SK-N-SH treated with all-trans-retinoic acid at 6 μM for 48 hours (cell line): ENCODE results near the gene DTNA.

ENCODE experiments used
- ATAC-seq: fragments of 200-7000 bp; cut with Tn5 transposase; 3 replicates; pipeline ENCODE4 v1.9.1; 2020; ENCODE audit warnings: mild to moderate bottlenecking, moderate library complexity
- ARNTL ChIP-seq: fragments of 450-650 bp; formaldehyde crosslinking; IDR thresholded peaks from 2 replicates; pipeline ENCODE4 v1.5.0; 2020; ENCODE audit warnings: low read depth, mild to moderate bottlenecking, moderate library complexity, borderline replicate concordance
- BACH2 ChIP-seq: fragments of 250-450 bp; sonication (Bioruptor Pico); IDR thresholded peaks from 2 replicates; pipeline ENCODE4 v1.9.0; 2021; ENCODE audit warnings: mild to moderate bottlenecking, borderline replicate concordance
- CREB5 ChIP-seq: fragments of 250-450 bp; sonication (Bioruptor Pico); IDR thresholded peaks from 2 replicates; pipeline ENCODE4 v1.5.1; 2020; ENCODE audit warnings: low read depth, mild to moderate bottlenecking, moderate library complexity
- CSDC2 ChIP-seq: fragments of 250-450 bp; sonication (Bioruptor Pico); IDR thresholded peaks from 2 replicates; pipeline ENCODE4 v1.5.0; 2020; ENCODE audit warnings: mild to moderate bottlenecking, moderate library complexity
- CSRNP3 ChIP-seq: fragments of 250-450 bp; sonication (Bioruptor Pico); IDR thresholded peaks from 2 replicates; pipeline ENCODE4 v1.5.1; 2021; ENCODE audit warnings: mild to moderate bottlenecking, moderate library complexity
- ESRRG ChIP-seq: fragments of 250-450 bp; sonication (Bioruptor Pico); IDR thresholded peaks from 2 replicates; pipeline ENCODE4 v1.6.1; 2021; ENCODE audit warnings: mild to moderate bottlenecking
- GLIS3 ChIP-seq: fragments of 250-450 bp; sonication (Bioruptor Pico); IDR thresholded peaks from 2 replicates; pipeline ENCODE4 v1.5.0; 2020; ENCODE audit warnings: mild to moderate bottlenecking, moderate library complexity
- ISL1 ChIP-seq: fragments of 250-450 bp; sonication (Bioruptor Pico); IDR thresholded peaks from 2 replicates; pipeline ENCODE4 v2.1.2; 2022; ENCODE audit warnings: mild to moderate bottlenecking, moderate library complexity
- OSR1 ChIP-seq: fragments of 250-450 bp; sonication (Bioruptor Pico); IDR thresholded peaks from 2 replicates; pipeline ENCODE4 v1.8.0; 2022; ENCODE audit warnings: moderate library complexity, mild to moderate bottlenecking, inconsistent platforms
- PATZ1 ChIP-seq: fragments of 250-450 bp; sonication (Bioruptor Pico); IDR thresholded peaks from 2 replicates; pipeline ENCODE4 v1.8.0; 2020; ENCODE audit warnings: mild to moderate bottlenecking, moderate library complexity, borderline replicate concordance
- POU6F1 ChIP-seq: fragments of 250-450 bp; sonication (Bioruptor Pico); IDR thresholded peaks from 2 replicates; pipeline ENCODE4 v1.8.0; 2021; ENCODE audit warnings: low read depth, mild to moderate bottlenecking, moderate library complexity, borderline replicate concordance
- PPARA ChIP-seq: fragments of 250-450 bp; sonication (Bioruptor Pico); IDR thresholded peaks from 2 replicates; pipeline ENCODE4 v1.5.0; 2020; ENCODE audit warnings: mild to moderate bottlenecking, borderline replicate concordance
- RARB ChIP-seq: fragments of 250-450 bp; sonication (Bioruptor Pico); IDR thresholded peaks from 2 replicates; pipeline ENCODE4 v1.8.0; 2021; ENCODE audit warnings: mild to moderate bottlenecking, moderate library complexity
- SNAI2 ChIP-seq: fragments of 250-450 bp; sonication (Bioruptor Pico); IDR thresholded peaks from 2 replicates; pipeline ENCODE4 v1.5.0; 2020; ENCODE audit warnings: mild to moderate bottlenecking, moderate library complexity
- TOX ChIP-seq: fragments of 250-450 bp; sonication (Bioruptor Pico); IDR thresholded peaks from 2 replicates; pipeline ENCODE4 v1.8.0; 2021; ENCODE audit warnings: mild to moderate bottlenecking, moderate library complexity, borderline replicate concordance
- TSHZ2 ChIP-seq: fragments of 250-450 bp; sonication (Bioruptor Pico); IDR thresholded peaks from 2 replicates; pipeline ENCODE4 v1.5.0; 2020; ENCODE audit warnings: mild to moderate bottlenecking, moderate library complexity
- ZC3H10 ChIP-seq: fragments of 250-450 bp; sonication (Bioruptor Pico); IDR thresholded peaks from 2 replicates; pipeline ENCODE4 v1.5.1; 2021; ENCODE audit warnings: mild to moderate bottlenecking, moderate library complexity
- ZFP30 ChIP-seq: fragments of 450-650 bp; formaldehyde crosslinking; IDR thresholded peaks from 2 replicates; pipeline ENCODE4 v1.5.0; 2022; ENCODE audit warnings: mild to moderate bottlenecking, moderate library complexity
- ZNF565 ChIP-seq: fragments of 450-650 bp; formaldehyde crosslinking; conservative IDR thresholded peaks from 2 replicates; pipeline ENCODE4 v1.5.0; 2020; ENCODE audit warnings: low read depth, mild to moderate bottlenecking, moderate library complexity
- ZNF70 ChIP-seq: fragments of 450-650 bp; formaldehyde crosslinking; IDR thresholded peaks from 2 replicates; pipeline ENCODE4 v1.5.0; 2020; ENCODE audit warnings: mild to moderate bottlenecking, moderate library complexity
- ZNF8 ChIP-seq: fragments of 450-650 bp; formaldehyde crosslinking; IDR thresholded peaks from 2 replicates; pipeline ENCODE4 v1.5.0; 2020; ENCODE audit warnings: mild to moderate bottlenecking, moderate library complexity

The DTNA gene

GRCh38 chr18:34870555-34871310 lies 160.6 kb downstream of the DTNA start:
- TF ChIP-seq ARNTL (CRISPR knock-in tag) = no peak
- TF ChIP-seq TOX (CRISPR knock-in tag) = no peak
- no peak for TF ChIP-seq BACH2 (CRISPR knock-in tag)
- no peak for TF ChIP-seq PPARA (CRISPR knock-in tag)
- no peak for TF ChIP-seq ZFP30 (CRISPR knock-in tag)
- no peak for TF ChIP-seq ZNF8 (CRISPR knock-in tag)
- no peak for TF ChIP-seq PATZ1
- TF ChIP-seq GLIS3 (CRISPR knock-in tag) = no peak
- no peak for TF ChIP-seq SNAI2
- no peak for TF ChIP-seq CSDC2
- no peak for TF ChIP-seq TSHZ2 (CRISPR knock-in tag)
- no peak for TF ChIP-seq POU6F1 (CRISPR knock-in tag)
- TF ChIP-seq RARB (CRISPR knock-in tag) = no peak
- no peak for TF ChIP-seq ZNF565 (CRISPR knock-in tag)
- no peak for TF ChIP-seq ISL1 (CRISPR knock-in tag)
- ATAC-seq = no peak

- ATAC-seq = no peak
- TF ChIP-seq SNAI2 = no peak
- TF ChIP-seq BACH2 (CRISPR knock-in tag) = no peak
- TF ChIP-seq CSRNP3 = no peak
- no peak for TF ChIP-seq CSDC2
- TF ChIP-seq TSHZ2 (CRISPR knock-in tag) = no peak
- no peak for TF ChIP-seq TOX (CRISPR knock-in tag)
- TF ChIP-seq ARNTL (CRISPR knock-in tag) = no peak
- no peak for TF ChIP-seq ESRRG
- no peak for TF ChIP-seq ZNF70 (CRISPR knock-in tag)
- no peak for TF ChIP-seq OSR1 (CRISPR knock-in tag)
- no peak for TF ChIP-seq POU6F1 (CRISPR knock-in tag)
- TF ChIP-seq CREB5 (CRISPR knock-in tag) = no peak
- TF ChIP-seq PPARA (CRISPR knock-in tag) = no peak
- no peak for TF ChIP-seq ISL1 (CRISPR knock-in tag)
- TF ChIP-seq ZC3H10 (CRISPR knock-in tag) = no peak
These were observed 161.3 kb downstream of the DTNA start for GRCh38 chr18:34871435-34871834.
